Heart left ventricle (tissue), 13 donors: ENCODE results near the gene TRIM33.

ENCODE experiments used
- POLR2A ChIP-seq, 2 donors: fragments of 450-650 bp; IDR thresholded peaks; one replicate each; pipeline ENCODE4 v1.6.1; 2017; ENCODE audit warnings: antibody characterized with exemption in 2 of 2, mild to moderate bottlenecking in 2 of 2, moderate library complexity in 2 of 2
- TF ChIP-seq, protein P1 (sequence below), 12 donors: fragments of 200-600 bp; sonication (generic) in 4 of 12; IDR thresholded peaks; one replicate each; pipeline versions ENCODE4 v1.5.0 to v1.8.0; 2018 to 2022; ENCODE audit warnings: antibody characterized with exemption in 12 of 12, mild to moderate bottlenecking in 5 of 12
- donor health status: ischemic (EF 13 %, LVEDD 7.1; RV severe dilation, severe dysfunction).
- donor health status: DM: no; HTN: yes; CAD: no.
- donor health status: DM: no; HTN: no; CAD: no.
- donor health status: ischemic (EF 25% LVEDD 6.9; RV normal size, moderate dysfunction).
- donor health status: ischemic (EF 25% LVEDD 5.7; RV mildly dilated, moderate dysfunction).
- donor health status: ischemic (EF 35%, LVEDD 5.7; RV mildly dilated, moderate dysfunction).
- donor health status: nonischemic (EF 11% LVEDD 7.7; RV severe dilation, severe dysfunction).
- donor health status: DM: yes; HTN: yes; CAD: no.
- donor health status: PGD.
- donor health status: ischemic (EF 29% LVEDD 5.4; RV normal size, mild dysfunction).
- donor health status: nonischemic (EF 23%, LVEDD 6.1; RV moderate dilation, normal function).

DNA sequence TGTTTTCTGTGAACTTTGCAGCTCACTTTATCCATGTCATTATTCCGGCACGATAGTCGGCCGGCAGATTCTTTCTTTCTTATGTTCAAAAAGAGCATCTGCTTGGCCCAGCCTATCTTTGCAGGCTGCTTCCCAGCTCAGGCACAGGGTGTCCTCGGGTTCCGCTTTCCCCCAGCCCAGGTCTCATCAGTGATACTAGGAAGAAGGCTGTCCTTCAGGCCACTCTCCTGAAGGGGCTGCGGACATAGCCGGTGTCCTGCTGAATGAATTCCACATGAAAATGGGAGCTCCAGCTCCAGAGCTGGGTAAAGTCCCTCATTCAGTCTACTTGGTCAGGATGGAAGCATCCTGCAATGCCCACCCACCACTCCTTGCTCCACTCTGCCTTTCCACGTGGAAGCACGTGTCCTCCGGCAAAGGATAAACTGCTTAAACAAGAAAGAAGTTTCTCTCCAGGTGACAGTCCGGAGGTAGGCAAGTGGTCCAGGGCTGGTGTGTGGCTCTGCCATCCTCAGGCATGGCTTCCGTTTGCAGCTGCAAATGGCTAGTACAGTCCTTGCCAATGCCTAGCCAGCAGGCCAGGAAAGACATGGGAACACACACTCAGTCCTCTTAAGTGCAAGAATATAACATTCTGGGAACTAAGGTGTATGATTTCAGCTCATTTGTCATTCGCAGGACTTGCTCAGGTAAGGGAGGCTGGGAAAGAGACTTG, 161.0 kb downstream of the TRIM33 start:
- TF ChIP-seq, protein P1, sequence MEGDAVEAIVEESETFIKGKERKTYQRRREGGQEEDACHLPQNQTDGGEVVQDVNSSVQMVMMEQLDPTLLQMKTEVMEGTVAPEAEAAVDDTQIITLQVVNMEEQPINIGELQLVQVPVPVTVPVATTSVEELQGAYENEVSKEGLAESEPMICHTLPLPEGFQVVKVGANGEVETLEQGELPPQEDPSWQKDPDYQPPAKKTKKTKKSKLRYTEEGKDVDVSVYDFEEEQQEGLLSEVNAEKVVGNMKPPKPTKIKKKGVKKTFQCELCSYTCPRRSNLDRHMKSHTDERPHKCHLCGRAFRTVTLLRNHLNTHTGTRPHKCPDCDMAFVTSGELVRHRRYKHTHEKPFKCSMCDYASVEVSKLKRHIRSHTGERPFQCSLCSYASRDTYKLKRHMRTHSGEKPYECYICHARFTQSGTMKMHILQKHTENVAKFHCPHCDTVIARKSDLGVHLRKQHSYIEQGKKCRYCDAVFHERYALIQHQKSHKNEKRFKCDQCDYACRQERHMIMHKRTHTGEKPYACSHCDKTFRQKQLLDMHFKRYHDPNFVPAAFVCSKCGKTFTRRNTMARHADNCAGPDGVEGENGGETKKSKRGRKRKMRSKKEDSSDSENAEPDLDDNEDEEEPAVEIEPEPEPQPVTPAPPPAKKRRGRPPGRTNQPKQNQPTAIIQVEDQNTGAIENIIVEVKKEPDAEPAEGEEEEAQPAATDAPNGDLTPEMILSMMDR (IDR thresholded peaks at IDR 0.05): no peak
- TF ChIP-seq POLR2A (IDR thresholded peaks at IDR 0.05): no peak
